GM23338 (cell line): ENCODE results near the gene CHN2.

Source experiments
- CTCF ChIP-seq, 2 experiments: fragments of 200-600 bp in 1 of 2; sonication (generic) in 1 of 2; conservative IDR thresholded peaks; 2 replicates each; pipeline versions ENCODE4 v1.5.1 to v1.6.1; 2016 to 2017; ENCODE audit warnings: antibody characterized with exemption in 2 of 2, low read depth in 2 of 2, mild to moderate bottlenecking in 2 of 2, moderate library complexity in 1 of 2
- EZH2 ChIP-seq: fragments of 200-600 bp; sonication (generic); IDR thresholded peaks from one replicate; pipeline ENCODE4 v1.8.0; 2017; ENCODE audit warnings: antibody characterized with exemption, mild to moderate bottlenecking, low read depth; ENCODE audit not compliant: unreplicated experiment
- REST ChIP-seq: IDR thresholded peaks from one replicate; pipeline ENCODE4 v1.6.1; 2018; ENCODE audit warnings: antibody characterized with exemption; ENCODE audit not compliant: unreplicated experiment

- TF ChIP-seq CTCF (conservative IDR thresholded peaks at IDR 0.05; ENCODE audit: low read depth in 2 of 2) (no peak), REST (no peak), EZH2 (no peak)
Observed at GRCh38 chr7:29458933-29459332, 264.4 kb downstream of the CHN2 start.
